Measurements from ENCODE around the gene PPP2R2D.

The PPP2R2D gene

GRCh38 chr10:131921184-131921583, 20.4 kb downstream of the PPP2R2D start:
- Histone ChIP-seq H3K4me3 (no peak overlapping the region), H3K27ac (no peak overlapping the region)

GRCh38 chr10:131923038-131923756, 22.4 kb downstream of the PPP2R2D start:
- Histone ChIP-seq H3K27ac (no peak overlapping the region), H3K4me3 (no peak overlapping the region)

DNA sequence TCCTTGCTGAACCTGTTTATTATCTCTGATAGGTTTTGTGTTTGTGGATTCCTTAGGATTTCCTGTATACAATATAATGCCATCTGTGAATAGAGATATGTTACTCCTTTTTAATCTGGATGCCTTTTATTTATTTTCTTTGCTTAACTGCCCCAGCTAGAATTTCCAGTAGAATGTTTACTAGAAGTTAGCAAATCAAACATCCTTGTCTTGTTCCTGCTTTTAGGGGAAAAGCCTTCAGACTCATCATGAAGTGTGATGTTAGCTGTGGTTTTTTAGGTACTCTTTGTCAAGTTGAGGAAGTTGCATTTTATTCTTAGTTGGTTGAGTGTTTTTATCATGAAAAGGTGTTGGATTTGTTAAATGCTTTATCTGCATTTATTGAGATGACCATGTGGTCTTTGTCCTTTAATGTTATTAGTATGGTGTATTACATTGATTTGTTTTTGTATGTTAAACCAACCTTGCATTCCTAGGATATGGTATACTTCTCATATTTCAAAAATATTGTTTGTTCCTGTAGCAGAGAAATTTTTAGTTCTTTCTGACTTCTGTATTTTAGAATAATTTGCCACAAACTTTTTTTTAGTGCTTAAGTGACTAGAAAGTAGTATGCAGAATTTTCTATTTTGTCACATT, 24.3 kb downstream of the PPP2R2D start:
- no peak overlapping the region for H3K27ac ChIP-seq

DNA sequence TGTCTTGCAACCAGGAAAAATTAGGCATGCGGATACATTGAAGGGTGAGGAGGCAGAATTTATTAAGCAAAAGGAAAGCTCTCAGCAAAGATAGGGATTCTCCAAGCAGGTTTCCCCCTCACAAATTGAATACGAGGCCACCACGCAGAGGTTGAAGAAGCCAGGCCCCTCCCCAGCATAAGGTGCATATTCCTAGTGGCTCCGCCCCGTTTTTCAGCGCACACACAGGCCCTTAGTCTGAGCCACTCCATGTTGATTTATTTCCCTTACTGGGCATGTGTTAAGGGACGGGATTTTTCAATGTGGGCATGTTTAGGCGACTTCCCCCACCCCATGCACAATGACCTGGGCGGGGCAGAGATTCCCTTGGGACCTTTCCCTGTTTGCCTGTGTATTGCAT, 24.9 kb downstream of the PPP2R2D start:
- Histone ChIP-seq H3K27ac (no peak overlapping the region), H3K4me3 (no peak overlapping the region)

More for the DNA sequence above, 24.3 kb downstream of the PPP2R2D start:
- H3K4me3 ChIP-seq: no peak overlapping the region

DNA sequence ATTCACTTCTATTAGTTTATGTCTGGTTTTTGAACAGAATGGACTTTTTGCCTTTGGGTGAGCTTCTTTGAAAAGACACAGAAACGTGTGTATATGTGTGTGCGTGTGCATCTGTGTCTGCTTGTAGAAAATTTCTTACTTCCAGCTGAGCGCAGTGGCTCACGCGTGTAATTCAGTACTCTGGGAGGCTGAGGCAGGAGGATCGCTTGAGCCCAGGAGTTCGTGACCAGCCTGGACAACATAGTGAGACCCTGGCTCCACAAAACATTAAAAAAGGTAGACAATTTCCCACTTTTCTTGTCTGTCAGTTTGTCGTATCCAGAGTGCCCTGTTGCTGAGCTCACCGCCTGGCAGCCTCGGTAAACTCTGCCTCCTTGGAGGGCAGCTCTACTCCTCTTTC, 25.4 kb downstream of the PPP2R2D start:
- H3K27ac ChIP-seq: no peak overlapping the region
- no peak overlapping the region for H3K4me3 ChIP-seq

DNA sequence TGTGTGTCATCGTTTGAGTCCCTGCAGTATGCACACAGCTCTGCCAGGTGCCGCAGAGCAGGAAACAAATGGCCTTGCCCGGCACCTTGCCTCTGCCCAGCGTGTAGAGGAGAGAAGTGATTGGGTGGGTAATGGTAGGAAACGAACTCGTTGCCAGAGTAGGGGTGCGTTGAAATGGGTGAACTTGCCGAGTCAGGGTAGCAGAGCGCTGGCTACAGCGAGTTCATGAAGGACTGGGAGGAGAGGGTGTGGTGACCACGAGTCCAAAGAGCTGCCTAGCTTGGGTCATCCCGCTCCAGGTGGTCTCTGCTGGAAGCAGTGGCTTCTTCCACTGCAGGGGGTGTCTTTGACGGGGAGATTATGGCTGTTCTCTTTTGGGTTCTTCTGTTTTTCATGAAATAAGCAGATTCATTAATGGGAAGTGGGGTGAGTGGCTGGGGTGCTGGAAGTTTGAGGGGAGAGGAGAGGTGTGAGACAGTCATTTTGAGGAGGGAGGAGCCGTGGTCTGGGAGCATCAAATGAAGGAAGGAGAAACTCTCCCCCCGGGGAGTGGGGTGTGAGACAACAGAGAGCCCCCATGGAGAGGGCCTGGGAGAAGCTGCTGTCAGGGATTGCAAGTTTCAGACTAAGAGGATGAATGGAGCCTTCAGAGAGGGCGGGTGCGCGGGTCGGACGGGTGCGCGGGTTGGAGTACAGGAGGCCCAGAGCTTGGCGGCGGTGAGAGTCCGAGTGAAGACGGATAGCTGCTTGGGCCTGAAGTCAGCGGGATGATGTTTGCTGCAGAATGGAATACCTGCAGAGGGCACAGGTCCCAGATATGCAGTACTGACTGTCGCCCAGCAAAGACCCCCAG, 26.2 kb downstream of the PPP2R2D start:
- Histone ChIP-seq H3K4me3 (no peak overlapping the region), H3K27ac (no peak overlapping the region)

DNA sequence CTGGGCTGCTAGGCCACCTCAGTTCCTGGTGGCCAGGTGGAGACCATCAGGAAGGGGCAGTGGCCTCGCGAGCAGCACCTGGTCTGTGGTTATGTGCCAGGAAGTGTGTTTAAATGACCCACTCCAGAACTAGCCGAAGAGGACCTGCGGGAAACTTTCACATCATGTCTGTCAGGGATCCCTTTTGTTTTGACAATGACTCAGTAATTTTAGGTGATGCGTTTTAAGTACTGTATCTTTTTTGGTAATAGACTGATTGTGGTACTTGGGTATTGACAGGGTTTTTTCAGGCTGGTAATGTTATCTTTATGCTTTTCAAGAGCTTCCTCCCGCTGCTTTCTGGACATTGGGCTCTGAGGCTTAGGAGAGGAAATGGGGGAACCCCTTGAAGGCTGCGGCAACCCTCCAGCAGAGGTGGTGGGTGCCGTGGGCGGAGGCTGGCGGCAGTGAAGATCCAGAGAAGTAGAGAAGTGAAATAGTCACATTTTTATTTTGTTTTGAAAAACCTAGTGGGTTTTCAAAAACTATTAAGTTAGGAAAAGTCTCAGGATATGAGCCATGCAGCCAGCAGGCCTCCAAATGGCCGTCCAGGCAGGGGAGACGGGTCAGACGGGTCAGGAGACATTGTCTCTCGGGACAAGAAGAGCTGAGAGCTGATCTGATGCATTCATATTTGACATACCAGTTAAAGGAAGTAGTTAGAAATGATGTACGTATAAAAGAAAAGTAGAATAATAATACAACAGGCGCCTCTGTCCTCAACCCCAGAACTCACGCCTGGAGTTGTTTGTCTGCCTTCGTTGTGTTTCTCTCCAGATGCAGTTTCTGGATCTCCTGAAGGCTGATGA, 27.7 kb downstream of the PPP2R2D start:
- H3K27ac ChIP-seq: peak overlapping the region in 1 of 21 experiments; percentile 33

DNA sequence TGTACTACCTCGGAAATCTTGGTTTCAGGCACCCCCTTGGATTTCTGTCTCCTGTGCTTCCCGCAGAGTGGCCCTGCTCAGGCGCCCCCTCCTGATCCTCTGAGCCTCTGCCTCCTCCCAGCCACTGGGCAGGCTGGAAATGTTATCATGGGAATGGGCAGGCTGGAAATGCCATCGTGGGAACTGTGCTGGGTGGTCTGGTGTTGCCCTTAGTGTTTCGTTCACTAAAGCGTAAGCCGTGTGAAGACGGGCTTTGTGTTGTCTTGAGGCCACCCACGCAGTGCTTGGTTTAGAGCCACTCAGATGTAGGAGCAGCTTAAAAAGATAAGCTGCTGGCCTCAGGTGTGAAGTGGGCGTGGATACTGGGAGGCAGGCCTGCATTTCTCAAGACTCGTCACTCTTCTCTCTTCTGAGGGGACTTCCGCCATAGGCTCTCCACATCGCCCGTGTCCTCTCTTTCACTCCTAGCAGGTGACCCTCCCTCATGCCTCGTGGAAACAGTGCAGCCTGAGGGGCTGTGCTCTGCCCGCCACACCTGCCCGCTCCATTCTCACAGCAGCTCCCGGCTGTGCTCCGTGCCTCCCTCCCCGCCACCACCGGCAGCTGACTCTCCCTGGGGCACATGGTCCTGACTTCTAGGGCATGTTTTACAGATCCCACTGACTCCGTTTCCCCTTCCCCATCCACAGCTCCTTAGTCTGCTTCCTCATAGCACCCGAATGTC, 28.5 kb downstream of the PPP2R2D start:
- no peak overlapping the region for H3K27ac ChIP-seq
- no peak overlapping the region for H3K4me3 ChIP-seq

More for the DNA sequence above, 27.7 kb downstream of the PPP2R2D start:
- H3K4me3 ChIP-seq: no peak overlapping the region

- H3K4me3 ChIP-seq: no peak overlapping the region
- no peak overlapping the region for H3K27ac ChIP-seq
Measured at GRCh38 chr10:131930150-131930549, 29.3 kb downstream of the PPP2R2D start.

DNA sequence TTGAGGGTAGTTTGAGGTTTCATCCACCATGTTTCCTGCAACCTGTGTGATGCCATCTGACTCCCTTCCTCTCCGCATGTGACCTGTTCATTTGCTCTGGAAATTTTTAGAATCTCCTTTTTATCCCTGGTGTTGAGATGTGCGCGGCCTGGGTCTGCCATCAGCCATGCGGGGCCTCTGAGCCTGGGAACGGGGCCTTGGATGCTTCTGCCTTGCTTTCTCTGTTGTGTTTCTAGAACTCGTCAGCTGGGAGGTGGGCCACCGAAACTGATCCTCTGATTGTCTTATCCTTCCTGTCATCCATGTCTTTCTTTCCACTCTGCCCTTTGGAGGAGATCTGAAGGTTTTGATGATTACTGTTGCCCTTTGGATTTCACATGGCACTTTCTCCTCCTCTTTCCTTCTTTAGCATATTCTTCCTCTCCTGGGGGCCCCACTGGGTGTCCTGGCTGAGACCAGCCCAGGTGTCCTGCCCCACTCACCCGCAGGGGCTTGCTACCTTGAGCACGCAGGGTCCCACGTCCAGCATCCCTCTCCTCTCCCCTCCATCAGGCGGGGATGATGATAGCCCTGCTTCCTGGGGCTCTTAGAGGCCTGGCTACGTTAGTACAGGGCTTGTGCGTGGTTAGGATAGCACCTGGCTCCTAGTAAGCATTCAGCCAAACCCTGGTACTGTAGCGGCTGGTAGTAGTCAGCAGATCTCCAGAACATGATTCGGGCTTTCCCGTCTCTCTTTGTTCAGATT, 29.9 kb downstream of the PPP2R2D start:
- no peak overlapping the region for H3K27ac ChIP-seq
- H3K4me3 ChIP-seq: no peak overlapping the region

DNA sequence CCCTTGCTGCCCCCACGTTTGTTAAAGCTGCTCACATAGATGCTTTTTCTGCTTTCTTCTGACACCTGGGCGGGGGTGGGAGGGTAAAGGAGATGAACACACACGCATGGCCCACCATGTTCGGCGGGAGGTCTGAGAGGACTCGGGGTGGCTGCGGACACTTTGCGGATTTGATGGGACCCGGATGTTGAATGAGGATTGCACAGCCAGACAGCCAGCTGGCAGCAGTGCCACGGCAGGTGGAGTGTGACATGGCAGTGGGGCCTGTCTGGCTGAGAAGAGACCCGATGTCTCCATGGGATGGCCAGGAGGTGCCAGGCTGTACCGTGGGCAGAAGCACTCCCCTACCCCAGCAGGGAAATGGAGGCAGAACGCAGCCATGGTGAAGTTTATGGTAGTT, 31.2 kb downstream of the PPP2R2D start:
- Histone ChIP-seq H3K27ac (no peak overlapping the region), H3K4me3 (no peak overlapping the region)

GRCh38 chr10:131933016-131933695, 32.3 kb downstream of the PPP2R2D start:
- H3K4me3 ChIP-seq: no peak overlapping the region
- no peak overlapping the region for H3K27ac ChIP-seq

- Histone ChIP-seq H3K27ac (no peak overlapping the region), H3K4me3 (no peak overlapping the region)
Measured at GRCh38 chr10:131933696-131934086, 32.9 kb downstream of the PPP2R2D start.

DNA sequence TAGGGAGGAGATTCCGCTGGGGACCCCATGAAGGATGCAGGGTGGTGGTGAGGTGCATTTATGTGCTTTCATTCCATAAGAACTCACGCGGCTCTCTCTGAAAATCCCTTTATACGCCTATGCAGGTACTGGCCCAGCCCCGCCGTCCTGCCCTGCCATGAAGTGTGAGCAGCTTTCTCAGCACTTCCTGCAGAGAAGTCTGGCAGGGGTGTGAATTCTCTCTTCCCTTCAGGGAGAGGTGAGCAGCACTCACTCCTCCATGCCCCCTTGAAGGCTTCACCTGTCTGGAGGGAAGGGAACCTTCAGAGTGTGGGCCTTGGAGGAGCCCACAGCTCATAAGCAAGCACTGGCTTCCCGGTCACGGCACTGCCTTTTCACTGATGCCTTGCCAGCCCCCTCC, 34.0 kb downstream of the PPP2R2D start:
- Histone ChIP-seq H3K4me3 (no peak overlapping the region), H3K27ac (no peak overlapping the region)

GRCh38 chr10:131935260-131935659, 34.5 kb downstream of the PPP2R2D start:
- Histone ChIP-seq H3K27ac (no peak overlapping the region), H3K4me3 (no peak overlapping the region)

- Histone ChIP-seq H3K27ac (no peak overlapping the region), H3K4me3 (no peak overlapping the region)
Measured at GRCh38 chr10:131936294-131936693, 35.5 kb downstream of the PPP2R2D start.

GRCh38 chr10:131936736-131937135, 35.9 kb downstream of the PPP2R2D start:
- H3K4me3 ChIP-seq: no peak overlapping the region

GRCh38 chr10:131937836-131938235, 37.0 kb downstream of the PPP2R2D start:
- no peak overlapping the region for H3K27ac ChIP-seq
- no peak overlapping the region for H3K4me3 ChIP-seq

More at GRCh38 chr10:131936736-131937135, 35.9 kb downstream of the PPP2R2D start:
- no peak overlapping the region for H3K27ac ChIP-seq

Measured in skin epidermis (tissue), 12 donors.